VCaP (cell line): ENCODE data around the gene CNKSR3.
A peak's percentile ranks its signal among the peaks of the same experiment; 100 is the strongest.

Experiments used
- H3K27ac ChIP-seq: fragments of 450-650 bp; 2 replicates; pipeline ENCODE4 v1.5.1; 2017
- CTCF ChIP-seq: fragments of 450-650 bp; conservative IDR thresholded peaks from 2 replicates; pipeline ENCODE4 v1.5.1; 2017; ENCODE audit warnings: mild to moderate bottlenecking, moderate library complexity

Gene CNKSR3

DNA sequence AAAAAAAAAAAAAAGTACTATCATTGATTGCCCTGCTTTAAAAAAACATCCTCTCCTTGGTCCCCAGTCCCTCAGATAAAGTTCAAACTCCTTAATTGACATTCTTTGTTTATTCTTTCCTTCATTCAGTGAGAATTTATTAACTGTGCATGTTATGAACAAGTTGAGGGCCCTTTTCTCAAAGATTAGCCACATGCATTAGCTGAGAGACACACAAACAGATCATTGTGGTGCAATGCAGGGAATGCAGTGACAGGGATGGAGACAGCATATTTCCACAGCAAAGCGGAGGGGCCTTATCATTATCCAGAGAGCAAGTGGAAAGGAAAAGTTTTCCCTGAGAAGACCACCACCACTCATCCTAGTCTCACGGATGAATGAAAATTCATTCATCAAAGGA lies 132.0 kb downstream of the CNKSR3 start:
- TF ChIP-seq CTCF = no peak

DNA sequence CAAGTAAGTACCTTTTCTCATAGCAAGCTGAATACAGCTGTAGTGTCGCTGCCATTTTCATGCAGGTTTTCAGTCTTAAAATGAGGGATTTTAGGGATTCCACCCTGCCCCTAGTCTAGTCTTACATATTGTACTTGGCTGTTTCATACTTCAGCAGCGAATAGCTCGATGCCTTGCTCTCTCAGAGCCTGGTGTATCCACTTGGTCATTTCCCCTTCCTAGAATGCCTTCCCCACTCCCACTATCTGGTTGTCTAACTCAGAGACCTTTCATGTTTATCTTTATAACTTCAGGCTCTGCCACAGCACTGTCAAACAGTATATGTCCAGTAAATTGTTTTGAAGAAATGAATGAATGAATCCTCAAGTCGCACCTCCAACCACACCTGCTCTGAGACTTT lies 132.8 kb downstream of the CNKSR3 start:
- no peak overlapping the region for H3K27ac ChIP-seq
- no peak for TF ChIP-seq CTCF

More for the DNA sequence above, 132.0 kb downstream of the CNKSR3 start:
- no peak overlapping the region for H3K27ac ChIP-seq

- TF ChIP-seq CTCF = no peak
- no peak overlapping the region for H3K27ac ChIP-seq
Measured at GRCh38 chr6:154373971-154374370, 136.5 kb downstream of the CNKSR3 start.

GRCh38 chr6:154371281-154371680 lies 139.2 kb downstream of the CNKSR3 start:
- peak overlapping the region; percentile 1; the same call in 1 of the 2 replicates for H3K27ac ChIP-seq
- no peak for TF ChIP-seq CTCF

- peak overlapping the region; percentile 1; the same call in 1 of the 2 replicates for H3K27ac ChIP-seq
- peak; percentile 76 for TF ChIP-seq CTCF
Measured at GRCh38 chr6:154370545-154370944, 139.9 kb downstream of the CNKSR3 start.

- no peak for TF ChIP-seq CTCF
- no peak overlapping the region for H3K27ac ChIP-seq
Measured at GRCh38 chr6:154367839-154368695, 142.4 kb downstream of the CNKSR3 start.

- TF ChIP-seq CTCF = no peak
- no peak overlapping the region for H3K27ac ChIP-seq
Measured at GRCh38 chr6:154367336-154367735, 143.1 kb downstream of the CNKSR3 start.
